ENCODE measurements around the gene FGFR3.

The FGFR3 gene

DNA sequence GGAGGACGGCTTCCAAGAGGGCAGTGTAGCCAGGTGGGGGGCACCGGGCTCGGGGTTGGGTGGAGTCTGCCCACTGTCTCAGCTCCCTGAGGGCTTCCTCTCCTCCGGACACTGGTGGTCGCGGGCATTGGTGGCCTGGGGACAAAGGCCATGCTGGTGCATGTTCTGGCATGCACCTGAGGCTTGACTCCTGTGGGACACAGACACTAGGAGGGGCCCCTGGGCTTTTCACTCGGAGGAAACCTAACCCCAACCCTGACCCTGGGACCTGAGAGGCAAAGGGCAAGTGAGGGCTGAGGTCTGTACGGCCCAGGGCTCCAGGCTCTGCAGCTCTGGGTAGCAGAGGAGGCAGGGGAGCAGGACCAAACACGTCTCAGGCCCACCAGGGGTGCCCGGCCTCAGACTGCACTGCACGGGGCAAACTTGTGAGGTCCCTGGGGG lies 22.3 kb upstream of the FGFR3 start:
- DNase-seq (ENCODE audit: low spot score) = no peak

DNA sequence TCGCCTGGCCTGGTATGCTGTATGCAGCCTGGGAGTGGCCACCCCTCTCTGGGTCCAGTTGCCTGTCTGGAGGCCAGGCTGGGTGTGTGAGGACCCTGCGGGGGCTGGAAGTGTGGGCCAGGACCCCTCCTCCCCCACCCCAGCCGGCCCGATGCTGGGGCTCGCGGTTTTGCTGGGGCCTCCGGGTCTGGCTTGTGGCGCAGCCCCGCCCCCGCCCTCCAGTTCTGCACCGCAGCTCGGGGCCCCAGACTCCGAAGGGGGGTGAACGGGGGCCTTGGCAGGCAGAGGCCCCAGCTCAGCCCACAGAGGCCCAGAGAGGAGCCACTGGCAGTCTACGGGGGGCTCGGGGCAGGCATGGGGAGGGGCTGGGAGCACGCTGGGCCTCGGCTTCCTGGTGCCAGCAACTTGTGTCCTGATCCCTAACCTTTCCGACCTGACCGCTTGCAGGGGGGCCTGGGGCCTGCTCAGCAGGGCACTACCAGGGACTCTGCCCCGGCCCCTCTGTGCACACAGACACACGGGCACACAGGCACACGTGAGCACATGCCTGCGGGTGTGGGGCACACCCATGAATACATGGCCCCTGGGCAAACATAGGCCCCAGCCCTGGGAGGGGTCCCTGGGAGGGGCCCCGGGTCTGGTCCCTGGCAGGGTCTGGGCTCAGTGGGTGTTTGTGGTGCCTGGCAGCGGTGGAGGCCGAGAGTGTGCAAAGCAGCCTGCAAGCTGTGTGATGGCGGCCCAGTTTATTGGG lies 21.4 kb upstream of the FGFR3 start:
- no peak for DNase-seq (ENCODE audit: low spot score)

DNA sequence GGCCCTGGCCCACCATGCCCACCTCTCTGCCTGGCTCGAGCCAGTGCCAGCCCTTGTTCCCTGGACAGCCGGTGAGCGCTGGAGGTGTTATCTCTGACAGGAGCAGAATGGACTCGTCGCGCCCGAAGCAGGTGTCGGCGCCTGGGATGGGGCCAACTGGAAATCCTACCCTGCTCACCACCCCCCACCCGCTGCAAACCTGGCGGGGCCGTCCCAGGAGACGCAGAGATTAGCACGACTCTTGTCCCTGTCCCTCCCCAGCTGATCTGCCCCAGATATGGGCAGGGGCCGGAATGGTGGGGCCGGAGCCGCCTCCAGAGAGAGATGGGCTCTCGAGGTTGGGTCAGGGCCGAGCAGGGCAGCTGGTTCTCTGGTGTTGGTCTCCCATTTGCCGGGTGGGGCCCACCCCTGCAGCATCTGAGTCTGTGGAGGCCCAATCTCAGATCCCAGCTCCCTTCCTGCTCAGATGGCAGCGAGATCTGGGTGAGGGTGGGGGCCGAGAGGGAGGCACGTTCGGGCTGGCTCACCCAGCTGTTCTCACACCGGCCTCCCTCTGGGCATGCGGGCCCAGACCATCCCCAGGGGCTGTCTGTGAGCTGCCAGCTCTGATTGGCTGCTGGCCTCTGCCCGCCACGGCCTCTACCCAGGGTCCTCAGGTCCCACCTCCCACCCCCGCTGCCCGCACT lies 20.1 kb upstream of the FGFR3 start:
- peak; percentile 95 for DNase-seq (ENCODE audit: low spot score)

DNA sequence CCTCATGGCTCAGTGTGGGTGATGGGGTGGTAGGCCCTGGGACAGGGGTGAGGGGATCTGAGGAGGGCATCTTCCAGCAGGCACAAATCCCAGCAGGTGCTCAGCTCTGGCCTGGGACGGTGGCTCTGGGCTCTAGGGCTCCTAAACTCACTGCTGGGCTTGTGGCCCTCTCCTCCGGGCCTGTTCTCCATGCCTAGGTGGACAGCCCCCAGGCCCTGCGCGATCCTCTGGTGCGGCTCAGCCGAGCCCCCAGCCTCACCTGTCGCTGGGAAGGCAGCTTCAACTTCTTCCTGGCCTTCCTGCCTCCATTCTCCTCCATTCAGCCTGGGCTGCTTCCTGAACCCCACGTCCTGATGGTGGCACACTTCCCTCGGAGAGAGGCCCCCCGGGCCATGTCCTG lies 19.3 kb upstream of the FGFR3 start:
- DNase-seq (ENCODE audit: low spot score) = no peak

DNA sequence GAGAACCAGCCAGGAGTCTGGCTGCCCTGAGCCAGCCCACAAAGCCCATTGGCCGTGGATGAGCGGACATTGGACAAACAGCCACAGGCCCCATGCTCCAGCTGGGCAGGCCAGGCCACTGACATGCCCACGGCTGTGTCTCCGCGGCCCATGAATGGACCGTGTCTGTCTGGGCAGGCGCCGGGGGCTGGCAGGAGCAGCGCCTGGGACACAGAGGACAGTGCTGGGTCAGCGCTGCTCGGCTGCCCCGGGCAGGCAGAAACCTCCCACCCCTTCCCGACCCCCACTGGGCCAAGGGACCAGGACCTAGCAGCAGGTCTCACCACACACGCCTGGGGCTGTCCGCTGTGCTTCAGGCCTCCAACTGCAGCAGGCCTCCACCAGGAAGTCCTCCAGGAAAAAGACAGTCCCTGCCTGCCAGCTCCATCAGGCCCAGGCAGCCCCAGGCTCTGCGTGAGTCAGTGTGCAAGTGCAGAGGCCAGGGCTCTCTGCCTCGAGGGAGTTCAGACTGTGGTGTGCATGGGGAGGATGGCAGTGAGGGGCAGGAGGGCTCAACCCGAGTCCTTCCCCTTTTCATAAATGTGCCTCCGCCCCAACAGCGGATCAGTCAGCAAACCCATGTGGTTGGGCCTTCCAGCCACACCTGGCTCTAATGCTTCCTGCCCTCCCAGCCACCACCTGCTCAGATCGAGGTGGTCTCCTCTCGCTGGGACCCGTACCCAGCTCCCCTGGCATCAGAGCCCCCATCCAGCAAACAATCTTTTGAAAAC lies 17.2 kb upstream of the FGFR3 start:
- DNase-seq (ENCODE audit: low spot score) = no peak

DNA sequence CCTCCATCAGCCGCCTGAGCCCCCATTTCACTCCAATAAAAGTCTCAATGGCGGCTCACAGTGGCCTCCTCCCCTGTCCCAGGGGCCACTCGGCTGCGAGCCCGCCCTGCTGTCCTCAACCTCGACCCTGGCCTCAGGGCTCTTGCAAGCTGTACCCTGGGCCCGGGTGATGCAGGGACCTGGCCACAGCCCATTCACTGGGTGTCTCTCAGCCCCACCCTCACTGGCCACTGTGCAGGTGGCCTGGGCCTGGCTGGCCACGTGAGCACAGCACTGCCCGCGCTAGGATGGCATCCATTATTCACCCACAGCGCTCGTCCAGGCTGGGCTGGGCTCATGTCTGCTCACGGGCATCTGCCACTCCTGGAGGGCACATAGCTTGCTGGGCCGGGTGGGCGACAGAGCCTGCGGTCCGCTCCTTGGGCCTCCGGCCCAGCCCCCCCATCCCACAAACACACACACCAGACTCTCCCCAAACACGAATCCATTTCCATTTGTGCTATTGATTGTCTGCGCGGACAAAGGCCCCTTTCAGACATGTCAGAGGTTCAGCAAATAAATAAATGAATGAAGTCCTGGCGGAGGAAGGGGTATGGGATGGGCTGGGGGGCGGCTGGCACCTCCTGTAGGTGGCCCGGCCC lies 16.5 kb upstream of the FGFR3 start:
- no peak for DNase-seq (ENCODE audit: low spot score)

DNA sequence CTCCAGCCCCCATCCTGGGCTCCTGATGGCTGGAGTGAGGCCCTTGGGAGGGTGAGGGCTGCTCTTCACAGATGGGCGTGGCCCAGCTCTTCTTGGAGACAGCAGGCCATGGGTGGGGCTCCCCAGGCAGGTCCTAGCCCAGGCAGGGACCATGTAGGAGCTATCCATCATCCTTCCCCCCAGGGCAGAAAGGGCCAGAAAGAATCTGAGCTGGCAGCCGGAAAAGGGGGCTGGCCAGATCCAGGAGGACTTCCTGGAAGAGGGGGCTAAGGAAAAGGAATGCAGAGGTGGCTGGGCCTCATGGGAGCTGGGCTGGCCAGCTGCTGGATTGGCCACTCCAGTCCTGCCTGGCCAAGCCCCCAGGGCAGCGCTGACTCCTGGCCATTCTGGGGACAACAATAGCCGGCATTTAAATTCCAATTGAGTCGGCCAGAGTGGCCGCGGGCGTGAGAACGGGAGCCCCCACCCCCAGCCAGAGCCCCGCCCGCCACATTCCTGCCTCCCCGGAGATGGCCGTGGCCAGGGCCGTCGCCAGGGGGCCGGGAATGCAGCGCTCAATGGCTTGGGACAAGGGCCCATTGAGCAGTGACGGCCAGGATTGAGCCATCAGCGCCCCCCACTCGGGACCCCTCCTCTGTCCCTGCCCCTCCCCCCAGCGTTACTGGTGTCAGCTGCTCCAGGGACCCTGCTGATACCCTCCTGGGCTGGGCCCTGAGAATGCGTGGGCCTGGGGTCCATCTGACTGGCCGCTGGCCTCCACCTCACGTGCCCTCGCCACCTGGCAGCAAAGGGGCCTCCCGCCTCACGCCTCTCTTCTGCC lies 15.1 kb upstream of the FGFR3 start:
- DNase-seq (ENCODE audit: low spot score) = no peak

DNA sequence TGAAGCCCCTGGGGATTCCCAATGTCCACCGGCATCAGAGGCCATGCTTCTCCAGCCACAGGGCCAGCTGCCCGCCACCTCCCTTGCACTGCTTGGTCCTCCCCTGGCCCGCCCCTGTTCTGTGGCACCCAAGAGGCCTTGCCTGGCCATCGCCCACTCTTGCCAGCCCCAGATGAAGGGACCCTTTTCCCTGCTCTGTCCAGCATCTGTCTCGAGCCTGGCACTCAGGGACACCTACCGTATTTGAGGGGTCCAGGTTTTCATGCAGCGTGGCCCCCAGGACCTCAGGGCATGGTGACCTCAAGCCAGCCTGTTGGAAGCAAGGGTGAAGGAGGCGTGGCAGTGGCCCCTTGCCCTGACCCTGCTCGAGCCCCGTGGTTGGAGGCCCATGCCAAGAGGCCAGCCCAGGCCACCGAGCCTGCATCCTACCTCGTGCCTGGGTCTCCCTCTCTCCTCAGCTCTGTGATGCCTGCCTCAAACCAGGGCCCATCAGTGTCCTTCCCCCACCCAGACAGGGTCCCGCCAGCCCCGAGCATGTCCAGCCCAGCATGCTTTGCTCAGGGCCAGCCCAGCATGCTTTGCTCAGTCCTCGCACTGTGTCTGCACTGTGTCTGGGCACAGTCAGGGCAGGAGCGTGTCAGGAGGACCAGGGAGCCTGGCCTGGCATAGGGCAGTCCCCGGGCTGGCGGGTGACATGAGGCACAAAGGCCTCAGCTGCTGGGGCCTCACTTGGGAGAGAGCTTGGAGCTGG lies 14.3 kb upstream of the FGFR3 start:
- DNase-seq (ENCODE audit: low spot score) = no peak

DNA sequence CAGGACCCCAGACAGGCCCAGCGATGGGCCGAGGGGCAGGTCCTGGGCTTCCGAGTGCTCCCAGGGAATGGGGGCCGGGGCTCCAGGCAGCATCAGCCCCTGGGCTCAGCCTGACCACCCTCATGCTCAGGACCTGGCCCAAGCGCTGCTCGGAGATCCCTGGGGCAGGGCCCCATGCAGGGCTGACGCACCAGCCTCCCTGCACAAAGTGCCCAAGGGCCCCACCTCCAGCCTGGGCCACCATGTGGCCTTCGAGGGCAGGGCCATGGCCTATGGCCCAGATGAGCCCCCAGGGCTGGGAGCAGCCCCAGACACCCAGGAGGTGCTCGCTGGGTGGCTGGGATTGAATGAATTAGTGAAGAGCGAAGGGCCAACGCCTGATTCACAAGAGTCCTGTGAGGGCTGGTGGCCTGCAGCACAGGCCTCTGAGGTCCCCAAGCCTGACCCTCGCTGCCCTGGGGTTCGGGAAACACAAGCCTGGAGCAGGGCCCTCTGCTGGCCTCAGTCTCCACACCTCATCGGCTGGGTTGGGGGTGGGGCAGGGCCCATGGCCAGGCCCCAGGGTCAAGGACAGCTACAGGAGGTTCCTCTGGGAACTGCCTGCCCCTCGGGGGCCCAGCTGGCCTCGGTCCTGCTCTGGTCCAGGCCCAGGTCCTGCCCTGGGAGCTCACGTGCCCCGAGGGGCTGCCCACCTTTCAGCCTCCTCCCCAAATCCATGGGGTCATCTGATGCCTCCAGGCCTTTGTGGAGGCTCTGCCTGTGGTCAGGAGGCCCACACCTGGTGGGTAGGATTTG lies 13.3 kb upstream of the FGFR3 start:
- DNase-seq (ENCODE audit: low spot score) = no peak

DNA sequence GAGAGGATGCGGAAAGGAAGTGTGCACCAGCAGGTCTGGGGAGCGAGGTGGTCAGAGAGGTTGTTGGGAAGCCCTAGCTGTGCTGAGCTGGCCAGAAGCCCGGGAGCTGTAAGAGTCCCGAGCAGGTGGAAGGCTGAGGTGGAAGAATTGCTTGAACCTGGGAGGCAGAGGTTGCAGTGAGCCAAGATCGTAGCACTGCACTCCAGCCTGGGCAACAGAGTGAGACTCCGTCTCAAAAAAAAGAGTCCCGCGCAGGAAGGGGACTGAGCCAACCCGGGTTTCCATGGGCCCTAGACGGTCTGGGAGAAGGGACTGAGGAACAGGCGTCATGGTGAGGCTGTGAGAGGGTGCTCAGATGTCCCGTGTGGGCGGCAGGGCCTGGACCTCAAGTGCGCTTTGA lies 12.7 kb upstream of the FGFR3 start:
- DNase-seq (ENCODE audit: low spot score) = no peak

DNA sequence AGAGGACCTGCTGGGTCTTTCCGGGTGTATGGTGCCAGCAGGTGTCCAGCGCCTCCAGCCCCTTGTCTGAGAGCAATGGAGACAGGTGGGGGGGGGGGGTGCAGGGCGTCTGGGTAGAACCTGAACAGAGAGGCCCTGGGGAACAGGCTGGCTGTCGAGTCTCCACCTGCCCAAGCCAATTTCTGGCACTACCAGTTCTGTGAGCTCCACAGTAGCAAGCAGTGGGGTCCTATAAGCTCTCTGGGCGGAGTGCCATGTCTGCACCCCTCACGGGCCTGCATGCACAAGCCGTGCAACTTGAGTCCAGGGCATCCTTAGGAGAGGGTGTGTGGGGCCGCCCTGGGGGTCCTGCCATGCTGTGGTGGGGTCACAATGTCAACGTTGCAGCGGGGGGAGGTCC lies 10.1 kb upstream of the FGFR3 start:
- no peak for DNase-seq (ENCODE audit: low spot score)

DNA sequence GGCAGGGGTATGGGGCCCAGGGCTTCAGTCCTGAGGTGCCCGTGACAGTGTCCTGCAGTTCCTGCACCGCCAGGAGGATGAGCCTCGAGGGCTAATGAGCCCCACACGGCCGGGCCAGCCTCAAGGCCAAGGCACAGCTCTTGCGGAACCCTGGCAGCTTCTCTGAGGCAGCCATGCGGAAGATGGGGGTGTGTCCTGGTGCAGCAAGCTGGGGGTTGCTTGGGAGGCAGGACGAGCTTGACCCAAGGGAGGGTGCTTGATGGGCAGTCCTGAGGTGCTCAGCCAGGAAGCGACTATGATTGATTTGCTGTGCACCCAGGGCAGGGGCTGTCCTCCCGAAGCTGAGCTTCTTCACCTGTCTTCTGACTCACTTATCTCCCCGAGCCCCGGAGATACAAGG lies 9.1 kb upstream of the FGFR3 start:
- no peak for DNase-seq (ENCODE audit: low spot score)

DNA sequence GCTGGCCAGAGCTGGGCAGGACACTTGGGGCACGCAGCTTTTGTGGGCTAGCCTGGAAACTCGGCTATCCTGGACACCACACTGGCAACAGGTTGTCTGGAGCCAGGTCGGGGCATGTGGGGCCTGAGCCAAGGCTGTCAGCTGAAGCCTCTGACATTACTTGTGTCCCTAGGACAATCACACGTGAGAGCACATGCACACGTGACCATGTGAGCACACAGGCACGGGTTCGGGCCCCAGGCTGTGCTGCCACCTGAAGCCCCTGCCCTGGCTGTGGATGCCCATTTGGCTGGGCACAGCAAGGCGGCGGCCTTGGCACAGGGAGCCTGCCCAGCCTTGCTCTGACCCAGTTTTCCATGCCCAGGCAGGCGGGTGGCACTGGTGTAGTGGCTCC lies 8.7 kb upstream of the FGFR3 start:
- DNase-seq (ENCODE audit: low spot score) = no peak

DNA sequence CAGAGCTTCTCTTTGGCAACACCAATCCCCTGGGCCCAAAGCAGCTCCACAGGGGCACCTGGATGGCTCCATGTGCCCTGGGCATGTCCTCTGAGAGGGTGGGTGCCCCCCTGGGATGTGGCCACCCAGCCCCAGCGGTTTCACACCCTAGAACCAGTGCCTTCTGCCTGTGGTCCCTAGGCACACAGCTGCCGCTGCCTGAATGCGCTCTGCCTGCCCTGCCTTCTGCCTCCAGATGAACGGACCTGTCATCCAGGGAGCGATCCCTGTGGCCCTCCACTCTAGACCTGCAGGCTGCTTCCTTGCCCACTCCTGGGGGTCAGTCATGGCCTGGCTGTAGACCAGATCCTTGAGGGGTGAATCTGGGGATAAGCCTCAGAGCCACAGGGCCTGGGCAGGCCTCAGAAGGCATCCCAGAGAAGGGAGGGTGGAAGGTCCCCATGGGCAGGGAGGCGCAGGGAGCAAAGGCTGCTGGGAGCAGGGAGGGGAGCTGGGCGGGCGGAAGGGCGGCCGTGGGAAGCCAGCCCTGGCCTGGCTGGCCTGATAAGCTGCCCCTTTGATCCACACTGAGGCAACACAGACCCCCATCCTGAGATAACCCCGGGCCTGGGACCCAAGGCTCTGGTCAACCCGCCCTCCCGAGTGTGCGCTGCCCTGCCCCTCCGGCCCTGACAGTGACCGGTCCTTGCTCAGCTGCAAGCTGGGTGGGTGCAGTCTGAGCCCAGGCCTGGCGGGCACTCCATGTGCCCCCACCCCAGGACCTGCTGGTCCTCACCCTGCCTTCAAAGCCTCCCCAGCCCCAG lies 8.1 kb upstream of the FGFR3 start:
- DNase-seq (ENCODE audit: low spot score) = no peak

DNA sequence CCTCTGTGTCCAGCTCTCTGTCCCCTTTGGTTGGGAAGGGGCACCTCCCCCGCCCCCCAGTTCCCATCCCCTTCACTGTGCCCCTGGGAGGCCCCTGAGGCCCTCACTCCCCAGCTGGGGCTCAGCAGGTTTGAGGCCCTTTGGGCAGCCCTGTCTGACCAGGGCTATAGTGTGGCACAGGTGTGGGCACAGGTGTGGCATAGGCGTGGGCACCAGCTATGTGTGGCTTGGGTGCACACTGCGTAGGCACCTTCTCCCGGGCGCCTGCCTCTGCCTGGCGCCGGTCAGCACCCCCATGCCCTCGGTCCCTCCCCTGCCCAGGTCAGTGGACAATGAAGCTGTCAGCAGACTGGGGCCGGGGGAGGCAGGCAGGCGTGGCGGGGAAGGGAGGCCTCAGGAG lies 7.5 kb upstream of the FGFR3 start:
- DNase-seq (ENCODE audit: low spot score) = no peak

DNA sequence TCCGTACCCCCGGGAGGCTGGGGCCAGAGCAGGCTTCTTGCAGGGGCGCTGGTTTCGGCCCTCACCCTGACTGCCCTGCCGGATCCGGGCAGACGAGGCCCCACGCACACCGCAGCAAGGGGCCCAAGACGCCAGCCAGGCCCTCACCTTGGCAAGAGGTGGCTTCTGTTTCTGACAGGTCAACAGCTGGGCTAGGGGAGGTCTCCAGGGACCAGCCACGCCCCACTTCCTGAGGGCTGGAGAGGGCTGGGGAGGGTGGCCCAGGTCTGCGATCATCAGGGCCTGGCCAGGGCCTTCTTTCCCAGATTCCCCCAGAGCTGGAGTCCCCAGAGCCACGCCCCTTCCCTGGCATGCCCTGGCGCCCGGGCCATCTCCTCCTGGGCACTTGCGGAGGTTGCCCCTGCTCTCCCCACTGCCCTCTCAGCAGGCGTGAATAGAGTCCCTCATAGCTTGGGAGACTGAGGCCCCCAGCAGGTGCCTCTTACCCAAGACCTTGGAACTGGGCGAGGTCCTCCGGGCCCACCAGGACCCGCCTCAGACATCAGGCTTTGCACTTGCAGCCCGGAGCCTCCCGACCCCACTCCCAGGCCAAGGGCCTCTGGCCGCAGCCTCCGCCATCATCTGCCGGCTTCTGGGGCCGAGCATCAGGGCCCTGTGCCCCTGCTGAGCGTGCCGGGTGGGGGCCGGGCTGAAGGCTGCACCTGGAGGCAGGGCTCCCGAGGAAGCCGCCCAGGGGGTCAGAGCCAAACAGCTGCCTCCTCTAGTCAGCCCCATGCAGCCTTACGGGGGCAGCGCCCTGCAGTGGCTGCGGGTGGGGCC lies 6.3 kb upstream of the FGFR3 start:
- no peak for DNase-seq (ENCODE audit: low spot score)

DNA sequence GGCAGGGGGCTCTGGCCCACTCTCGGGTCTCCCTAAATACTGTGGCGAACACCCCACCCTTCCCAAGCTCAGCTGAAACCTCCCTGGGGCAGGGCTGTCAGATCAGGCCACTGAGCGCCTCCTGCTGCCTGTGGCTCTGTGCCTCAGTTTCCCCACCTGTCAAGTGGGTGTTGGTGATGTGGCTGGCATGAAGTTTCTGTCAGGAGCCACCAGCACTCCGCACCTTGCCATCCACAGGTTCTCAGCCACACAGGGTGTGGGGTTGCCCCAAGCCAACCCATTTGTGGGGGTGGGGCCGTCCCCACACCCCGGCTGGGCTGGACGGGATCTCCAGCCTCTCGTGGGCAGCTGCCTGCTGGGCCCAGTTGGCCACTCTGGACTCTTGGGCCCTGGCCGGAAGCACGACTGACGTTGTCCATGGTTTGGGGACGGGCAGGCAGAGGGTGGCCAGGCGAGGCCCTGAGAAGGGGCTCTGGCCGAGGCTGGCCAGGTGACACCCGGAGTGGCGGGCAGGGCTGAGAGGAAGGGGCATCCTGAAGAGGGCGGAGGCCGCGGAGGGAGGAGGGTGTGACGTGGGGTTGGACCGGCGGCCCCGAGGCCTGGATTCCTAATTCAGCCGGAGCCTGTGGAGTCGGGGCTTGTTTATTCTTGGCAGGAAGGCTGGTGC lies 5.5 kb upstream of the FGFR3 start:
- no peak for DNase-seq (ENCODE audit: low spot score)
